IMR-90 (cell line): ENCODE data around the gene HNRNPM. TPM values are rescaled to one million over a fixed set of nuclear protein-coding genes. Genes with fewer than 3 reads are reported as not detected.

Experiments used
- ATAC-seq: fragments of 200-7000 bp; cut with Tn5 transposase; 2 replicates; pipeline ENCODE4 v1.9.1; 2020; ENCODE audit warnings: low read depth, mild to moderate bottlenecking, moderate library complexity
- BruUV-seq: library from RNA; stranded (reverse); fragments of 400-500 nt; replicated peaks from 2 replicates; lab custom pipeline; 2021; lab: Mats Ljungman, UMichigan
- CTCF ChIA-PET: fragments of 300-600 bp; formaldehyde crosslinking; extraction: SDS; loops from one replicate; lab custom pipeline; 2021; ENCODE audit warnings: antibody characterized with exemption; lab: Yijun Ruan, JAX
- POLR2A ChIA-PET: fragments of 300-600 bp; sonication (Branson Sonifier 250); formaldehyde crosslinking; loops from one replicate; lab custom pipeline; 2022; ENCODE audit warnings: antibody characterized with exemption; ENCODE audit not compliant: unreplicated experiment; lab: Charles Lee
- DNase-seq: peaks from one replicate; pipeline ENCODE4 v3.0.0; 2013
- H2AFZ ChIP-seq: replicated peaks from 2 replicates; pipeline ENCODE3; 2013; ENCODE audit warnings: low read length, mild to moderate bottlenecking; ENCODE audit not compliant: poor library complexity
- H2AK5ac ChIP-seq: 2 replicates; pipeline ENCODE4 v1.6.1; 2013; ENCODE audit warnings: low read depth, low read length, inconsistent platforms
- H2AK9ac ChIP-seq: replicated peaks from 2 replicates; pipeline ENCODE3; 2013; ENCODE audit warnings: mild to moderate bottlenecking, low read depth, low read length, moderate library complexity; ENCODE audit not compliant: poor library complexity
- H2BK120ac ChIP-seq: 2 replicates; pipeline ENCODE4 v1.6.1; 2013; ENCODE audit warnings: low read depth, low read length, inconsistent platforms
- H2BK15ac ChIP-seq: 3 replicates; pipeline ENCODE4 v1.6.1; 2013; ENCODE audit warnings: low read depth, low read length, inconsistent platforms
- H2BK20ac ChIP-seq: 2 replicates; pipeline ENCODE4 v1.6.1; 2013; ENCODE audit warnings: low read depth, mild to moderate bottlenecking, inconsistent platforms, low read length, moderate library complexity
- H2BK5ac ChIP-seq: 2 replicates; pipeline ENCODE4 v1.6.1; 2013; ENCODE audit warnings: mild to moderate bottlenecking, low read depth, low read length, inconsistent platforms; ENCODE audit not compliant: poor library complexity, severe bottlenecking
- H3K14ac ChIP-seq: replicated peaks from 2 replicates; pipeline ENCODE4 v1.6.1; 2013; ENCODE audit warnings: low read depth, low read length, inconsistent platforms
- H3K18ac ChIP-seq: 2 replicates; pipeline ENCODE4 v1.6.1; 2013; ENCODE audit warnings: low read depth, low read length, control low read depth
- H3K23ac ChIP-seq: 2 replicates; pipeline ENCODE4 v1.6.1; 2013; ENCODE audit warnings: low read depth, low read length, inconsistent platforms
- H3K27ac ChIP-seq: 2 replicates; pipeline ENCODE4 v1.5.1; 2013; ENCODE audit warnings: mild to moderate bottlenecking, control low read depth, low read length; ENCODE audit not compliant: insufficient read depth
- H3K27me3 ChIP-seq: 2 replicates; pipeline ENCODE4 v1.6.1; 2013; ENCODE audit warnings: low read length; ENCODE audit not compliant: control insufficient read depth, insufficient read depth
- H3K36me3 ChIP-seq: 2 replicates; pipeline ENCODE4 v1.6.1; 2013; ENCODE audit warnings: low read length, mixed read lengths; ENCODE audit not compliant: control insufficient read depth, insufficient read depth
- H3K4ac ChIP-seq: 2 replicates; pipeline ENCODE4 v1.6.1; 2013; ENCODE audit warnings: low read depth, low read length, inconsistent platforms
- H3K4me1 ChIP-seq: 2 replicates; pipeline ENCODE4 v1.6.1; 2013; ENCODE audit warnings: low read length, mixed read lengths; ENCODE audit not compliant: control insufficient read depth, insufficient read depth
- H3K4me2 ChIP-seq: 2 replicates; pipeline ENCODE4 v1.6.1; 2013; ENCODE audit warnings: low read depth, mild to moderate bottlenecking, control low read depth, low read length, moderate library complexity
- H3K4me3 ChIP-seq: 2 replicates; pipeline ENCODE4 v1.5.1; 2013; ENCODE audit warnings: low read depth, mild to moderate bottlenecking, control low read depth, low read length, moderate library complexity; ENCODE audit not compliant: insufficient read depth
- H3K56ac ChIP-seq: 2 replicates; pipeline ENCODE4 v1.6.1; 2013; ENCODE audit warnings: low read length, inconsistent platforms; ENCODE audit not compliant: insufficient read depth; ENCODE audit errors: extremely low read depth
- H3K79me1 ChIP-seq, 2 experiments: 2 replicates each; pipeline ENCODE4 v1.6.1; 2013; ENCODE audit warnings: low read length in 2 of 2, inconsistent platforms in 1 of 2, low read depth in 1 of 2
- H3K9ac ChIP-seq: 2 replicates; pipeline ENCODE4 v1.6.1; 2013; ENCODE audit warnings: low read depth, low read length, control low read depth
- H3K9me1 ChIP-seq: 2 replicates; pipeline ENCODE4 v1.6.1; 2013; ENCODE audit warnings: low read length, inconsistent platforms; ENCODE audit not compliant: insufficient read depth
- H3K9me3 ChIP-seq: 2 replicates; pipeline ENCODE4 v1.6.1; 2013; ENCODE audit warnings: low read length; ENCODE audit not compliant: control insufficient read depth, insufficient read depth
- H4K20me1 ChIP-seq: 2 replicates; pipeline ENCODE4 v1.6.1; 2013; ENCODE audit warnings: low read length, inconsistent platforms; ENCODE audit not compliant: insufficient read depth
- H4K5ac ChIP-seq: 2 replicates; pipeline ENCODE4 v1.6.1; 2013; ENCODE audit warnings: mild to moderate bottlenecking, low read depth, low read length, control low read depth
- H4K8ac ChIP-seq, 2 experiments: 2 replicates each; pipeline ENCODE4 v1.6.1; 2013; ENCODE audit warnings: low read depth in 2 of 2, low read length in 2 of 2, control low read depth in 1 of 2, inconsistent platforms in 1 of 2
- H4K91ac ChIP-seq: 2 replicates; pipeline ENCODE4 v1.6.1; 2013; ENCODE audit warnings: low read depth, low read length, inconsistent platforms; ENCODE audit not compliant: insufficient read depth
- BHLHE40 ChIP-seq: fragments of 150-350 bp; IDR thresholded peaks from 2 replicates; pipeline ENCODE4 v1.6.1; 2016; ENCODE audit warnings: mild to moderate bottlenecking, low read depth, low read length
- CEBPB ChIP-seq: IDR thresholded peaks from 2 replicates; pipeline ENCODE4 v1.6.1; 2012; ENCODE audit warnings: low read depth, low read length, improper control_type of control experiment
- CHD1 ChIP-seq: IDR thresholded peaks from 2 replicates; pipeline ENCODE4 v1.6.1; 2012; ENCODE audit warnings: low read depth, low read length, improper control_type of control experiment
- FOS ChIP-seq: fragments of 150-350 bp; IDR thresholded peaks from 2 replicates; pipeline ENCODE4 v1.6.1; 2016; ENCODE audit warnings: low read depth, low read length
- MAFK ChIP-seq: IDR thresholded peaks from 2 replicates; pipeline ENCODE4 v1.6.1; 2012; ENCODE audit warnings: low read depth, low read length, improper control_type of control experiment
- MXI1 ChIP-seq: IDR thresholded peaks from 2 replicates; pipeline ENCODE4 v1.6.1; 2012; ENCODE audit warnings: low read depth, mild to moderate bottlenecking, low read length, moderate library complexity, borderline replicate concordance
- NFE2L2 ChIP-seq: fragments of 150-350 bp; IDR thresholded peaks from 2 replicates; pipeline ENCODE4 v1.6.1; 2016; ENCODE audit warnings: low read depth, mild to moderate bottlenecking, low read length
- POLR2A ChIP-seq: IDR thresholded peaks from 2 replicates; pipeline ENCODE4 v1.6.1; 2012; ENCODE audit warnings: mild to moderate bottlenecking, low read depth, low read length
- RAD21 ChIP-seq: IDR thresholded peaks from 2 replicates; pipeline ENCODE4 v1.6.1; 2012; ENCODE audit warnings: low read length, improper control_type of control experiment
- RCOR1 ChIP-seq: IDR thresholded peaks from 2 replicates; pipeline ENCODE4 v1.6.1; 2012; ENCODE audit warnings: mild to moderate bottlenecking, low read length, improper control_type of control experiment; ENCODE audit not compliant: insufficient replicate concordance
- SMC3 ChIP-seq: fragments of 150-350 bp; IDR thresholded peaks from 2 replicates; pipeline ENCODE4 v1.6.1; 2016; ENCODE audit warnings: low read depth, mild to moderate bottlenecking, antibody characterized with exemption, low read length, moderate library complexity
- WGBS, 2 experiments: methylation state at CpG; one replicate each; pipeline versions ENCODE4 v1.1.5 to v1.1.7; 2013; ENCODE audit warnings: missing lambda C conversion rate in 2 of 2; ENCODE audit not compliant: insufficient read length in 1 of 2; ENCODE audit errors: extremely low coverage in 2 of 2; 5-methylcytosine and 5-hydroxymethylcytosine counted together
- dilution Hi-C: fragments of 300-500 bp; cut with HindIII; formaldehyde crosslinking; loops from one replicate; pipeline ENCODE4 v1.14.3; 2018; ENCODE audit warnings: low sequenced_read_pairs; ENCODE audit not compliant: unreplicated experiment
- in situ Hi-C: fragments of 300-500 bp; cut with MboI; formaldehyde crosslinking; loops from 3 replicates; pipeline ENCODE4 v1.14.3; 2019; ENCODE audit warnings: low sequenced_read_pairs, inconsistent platforms, mixed read lengths
- intact Hi-C: fragments of 100-400 bp; cut with micrococcal nuclease; formaldehyde crosslinking; loops from 2 replicates; pipeline ENCODE4 v1.10.0; 2022
- polyA plus RNA-seq, 3 experiments: library from polyadenylated mRNA; depleted of rRNA; stranded (reverse); fragments of >200 nt; gene quantifications; 2 replicates each; pipeline ENCODE4 v1.2.3, GENCODE V29; 2012; ENCODE audit warnings: low replicate concordance in 1 of 3
- total RNA-seq: library from RNA; depleted of rRNA; stranded (reverse); fragments of >200 nt; gene quantifications from 2 replicates; pipeline ENCODE4 v1.2.3, GENCODE V29; 2012
- TF ChIP-seq, protein P1 (sequence below): fragments of 150-350 bp; IDR thresholded peaks from 2 replicates; pipeline ENCODE4 v1.6.1; 2016; ENCODE audit warnings: low read depth, mild to moderate bottlenecking, low read length, moderate library complexity, borderline replicate concordance
- TF ChIP-seq, protein P2 (sequence below): fragments of 150-350 bp; IDR thresholded peaks from 2 replicates; pipeline ENCODE4 v1.6.1; 2017; ENCODE audit warnings: mild to moderate bottlenecking, antibody characterized with exemption, low read length, low read depth
- TF ChIP-seq, protein P3 (sequence below): conservative IDR thresholded peaks from 2 replicates; pipeline ENCODE4 v1.5.1; 2012; ENCODE audit warnings: mild to moderate bottlenecking, low read depth, low read length, improper control_type of control experiment

HNRNPM gene
- total and polyA plus RNA-seq, 2 of the 4 experiments (the other 2 are of a cell fraction): 75.6 to 197 TPM

DNA sequence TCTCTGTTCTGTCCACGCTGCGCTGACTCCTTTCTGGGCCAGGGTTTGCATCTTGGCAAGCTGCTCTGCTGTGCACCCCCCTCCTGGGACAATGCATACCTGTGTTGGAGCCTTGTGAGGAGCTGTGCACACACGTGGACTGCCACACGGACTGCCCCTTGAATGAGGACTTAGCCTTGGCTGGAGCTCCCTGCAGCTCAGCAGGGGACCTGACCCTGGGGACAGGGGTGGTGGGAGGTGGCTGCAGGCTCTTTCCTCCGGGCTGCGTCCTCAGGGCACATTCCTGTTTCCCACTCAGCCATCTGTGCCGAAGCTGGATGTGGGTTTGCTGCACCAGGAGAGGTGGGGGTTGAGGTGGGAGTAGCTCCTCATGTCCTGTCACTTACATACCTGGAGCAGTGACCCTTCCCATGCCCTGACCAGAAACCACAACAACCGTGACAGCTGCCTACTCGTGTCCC lies 46.4 kb upstream of the HNRNPM start:
- 100% methylated on average over 2 of the region's 9 CpGs; no CpG with 5 or more reads in 1 of the 2 experiments for WGBS, 2 experiments

More for the DNA sequence above, 46.4 kb upstream of the HNRNPM start:
- Histone ChIP-seq H2AK5ac (no peak overlapping the region; the same call in 1 of the 2 replicates), H2AK9ac (peak overlapping the region; percentile 42), H4K8ac (no peak overlapping the region), H4K5ac (no peak overlapping the region), H3K14ac (no peak overlapping the region), H3K36me3 (peaks cover 21% of the 10 kb centered on the region), H3K27ac (no peak overlapping the region), H3K4ac (no peak overlapping the region), H3K4me3 (no peak overlapping the region), H3K9ac (no peak overlapping the region), H2AFZ (no peak overlapping the region), H2BK120ac (no peak overlapping the region), H3K23ac (no peak overlapping the region), H4K91ac (no peak overlapping the region), H2BK15ac (no peak overlapping the region), H4K20me1 (peaks cover 67% of the 10 kb centered on the region), H3K9me1 (peaks cover 27% of the 10 kb centered on the region), H3K79me1 (peaks cover 40 to 66% of the 10 kb centered on the region in 2 experiments), H3K9me3 (no peaks in the 10 kb centered on the region), H3K4me1 (peaks cover 11% of the 10 kb centered on the region), H3K18ac (no peak overlapping the region), H2BK20ac (no peak overlapping the region), H2BK5ac (no peak overlapping the region), H3K27me3 (no peaks in the 10 kb centered on the region), H3K4me2 (no peak overlapping the region), H3K56ac (no peak overlapping the region)
- ATAC-seq (no peak), DNase-seq (no peak)
- dilution Hi-C loops: no loop called here
- BruUV-seq: no TSS peak
- intact Hi-C loops: no loop called here
- in situ Hi-C loops: loop anchor here (5.0 kb wide), 1 partner anchor 41 kb away; no protein-coding TSS in a partner anchor
- CTCF ChIA-PET: interaction anchor here (0.6 kb wide), 1 partner anchor 16 kb away, joined by 3 read pairs; no protein-coding TSS in a partner anchor
- POLR2A ChIA-PET: no interaction called here
- TF ChIP-seq MXI1: no peak
- TF ChIP-seq CHD1: no peak
- TF ChIP-seq, protein P1, sequence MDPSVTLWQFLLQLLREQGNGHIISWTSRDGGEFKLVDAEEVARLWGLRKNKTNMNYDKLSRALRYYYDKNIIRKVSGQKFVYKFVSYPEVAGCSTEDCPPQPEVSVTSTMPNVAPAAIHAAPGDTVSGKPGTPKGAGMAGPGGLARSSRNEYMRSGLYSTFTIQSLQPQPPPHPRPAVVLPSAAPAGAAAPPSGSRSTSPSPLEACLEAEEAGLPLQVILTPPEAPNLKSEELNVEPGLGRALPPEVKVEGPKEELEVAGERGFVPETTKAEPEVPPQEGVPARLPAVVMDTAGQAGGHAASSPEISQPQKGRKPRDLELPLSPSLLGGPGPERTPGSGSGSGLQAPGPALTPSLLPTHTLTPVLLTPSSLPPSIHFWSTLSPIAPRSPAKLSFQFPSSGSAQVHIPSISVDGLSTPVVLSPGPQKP: no peak
- TF ChIP-seq SMC3: no peak
- TF ChIP-seq MAFK: no peak
- TF ChIP-seq, protein P2, sequence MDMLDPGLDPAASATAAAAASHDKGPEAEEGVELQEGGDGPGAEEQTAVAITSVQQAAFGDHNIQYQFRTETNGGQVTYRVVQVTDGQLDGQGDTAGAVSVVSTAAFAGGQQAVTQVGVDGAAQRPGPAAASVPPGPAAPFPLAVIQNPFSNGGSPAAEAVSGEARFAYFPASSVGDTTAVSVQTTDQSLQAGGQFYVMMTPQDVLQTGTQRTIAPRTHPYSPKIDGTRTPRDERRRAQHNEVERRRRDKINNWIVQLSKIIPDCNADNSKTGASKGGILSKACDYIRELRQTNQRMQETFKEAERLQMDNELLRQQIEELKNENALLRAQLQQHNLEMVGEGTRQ: no peak
- TF ChIP-seq NFE2L2: no peak
- TF ChIP-seq CEBPB: no peak
- TF ChIP-seq RCOR1: no peak
- TF ChIP-seq FOS: no peak
- no peak for TF ChIP-seq BHLHE40
- TF ChIP-seq RAD21: no peak
- TF ChIP-seq, protein P3, sequence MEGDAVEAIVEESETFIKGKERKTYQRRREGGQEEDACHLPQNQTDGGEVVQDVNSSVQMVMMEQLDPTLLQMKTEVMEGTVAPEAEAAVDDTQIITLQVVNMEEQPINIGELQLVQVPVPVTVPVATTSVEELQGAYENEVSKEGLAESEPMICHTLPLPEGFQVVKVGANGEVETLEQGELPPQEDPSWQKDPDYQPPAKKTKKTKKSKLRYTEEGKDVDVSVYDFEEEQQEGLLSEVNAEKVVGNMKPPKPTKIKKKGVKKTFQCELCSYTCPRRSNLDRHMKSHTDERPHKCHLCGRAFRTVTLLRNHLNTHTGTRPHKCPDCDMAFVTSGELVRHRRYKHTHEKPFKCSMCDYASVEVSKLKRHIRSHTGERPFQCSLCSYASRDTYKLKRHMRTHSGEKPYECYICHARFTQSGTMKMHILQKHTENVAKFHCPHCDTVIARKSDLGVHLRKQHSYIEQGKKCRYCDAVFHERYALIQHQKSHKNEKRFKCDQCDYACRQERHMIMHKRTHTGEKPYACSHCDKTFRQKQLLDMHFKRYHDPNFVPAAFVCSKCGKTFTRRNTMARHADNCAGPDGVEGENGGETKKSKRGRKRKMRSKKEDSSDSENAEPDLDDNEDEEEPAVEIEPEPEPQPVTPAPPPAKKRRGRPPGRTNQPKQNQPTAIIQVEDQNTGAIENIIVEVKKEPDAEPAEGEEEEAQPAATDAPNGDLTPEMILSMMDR: no peak
- TF ChIP-seq POLR2A: no peak
